A549 (cell line): ENCODE results near the gene DNMT3A. TPM values are rescaled to one million over a fixed set of nuclear protein-coding genes. Genes with fewer than 3 reads are reported as not detected.

ENCODE experiments used
- ATAC-seq, 2 experiments: fragments of 200-7000 bp in 1 of 2; fragments of >200 bp in 1 of 2; cut with Nextera tagmentation in 1 of 2; cut with Tn5 transposase in 1 of 2; 3 replicates each; pipeline versions ENCODE4 v1.8.0 to v1.9.1; 2018 to 2020; ENCODE audit warnings: mild to moderate bottlenecking in 1 of 2, moderate library complexity in 1 of 2
- CTCF ChIA-PET: fragments of 300-600 bp; sonication (Branson Sonifier 250); formaldehyde crosslinking; extraction: SDS; loops from one replicate; lab custom pipeline; 2021; ENCODE audit warnings: antibody characterized with exemption, inconsistent platforms; lab: Yijun Ruan, JAX
- POLR2A ChIA-PET: fragments of 350-600 bp; formaldehyde crosslinking; extraction: SDS; loops from one replicate; lab custom pipeline; 2021; ENCODE audit warnings: antibody characterized with exemption, inconsistent platforms; lab: Yijun Ruan, JAX
- DNase-seq, 2 experiments: peaks; one replicate each; pipeline versions ENCODE4 v3.0.0 to v3.0.0-alpha.2; 2011 to 2016; ENCODE audit warnings: low read depth in 1 of 2, low spot score in 1 of 2
- FAIRE-seq: peaks from 2 replicates; lab custom pipeline; 2011; peaks lifted over from hg19 to GRCh38; lab: Jason Lieb, UNC
- H3K27ac ChIP-seq, 2 experiments: fragments of >200 bp; sonication (Bioruptor Twin); formaldehyde crosslinking; 3 replicates each; pipeline ENCODE4 v1.5.1; 2016 to 2017
- H3K4me1 ChIP-seq: fragments of >200 bp; sonication (Bioruptor Twin); formaldehyde crosslinking; 3 replicates; pipeline ENCODE4 v1.6.1; 2016
- H3K4me2 ChIP-seq: fragments of >200 bp; sonication (Bioruptor Twin); formaldehyde crosslinking; 3 replicates; pipeline ENCODE4 v1.6.1; 2016
- H3K4me3 ChIP-seq: fragments of >200 bp; sonication (Bioruptor Twin); formaldehyde crosslinking; 3 replicates; pipeline ENCODE4 v1.5.1; 2016
- H3K9me3 ChIP-seq: fragments of >200 bp; sonication (Bioruptor Twin); formaldehyde crosslinking; 3 replicates; pipeline ENCODE4 v1.6.1; 2016
- CBX2 ChIP-seq: fragments of 200-600 bp; sonication (generic); IDR thresholded peaks from 2 replicates; pipeline ENCODE4 v1.6.1; 2016; ENCODE audit warnings: low read depth, mild to moderate bottlenecking, borderline replicate concordance
- CEBPB ChIP-seq, 2 experiments: fragments of >200 bp in 1 of 2; sonication (Bioruptor Twin) in 1 of 2; formaldehyde crosslinking in 1 of 2; IDR thresholded peaks; 2 replicates each; pipeline ENCODE4 v1.6.1; 2012 to 2016
- CHD2 ChIP-seq: fragments of 150-350 bp; IDR thresholded peaks from 2 replicates; pipeline ENCODE4 v1.6.1; 2014; ENCODE audit warnings: low read length; ENCODE audit not compliant: partially characterized antibody
- CHD4 ChIP-seq: fragments of 200-600 bp; sonication (generic); IDR thresholded peaks from 2 replicates; pipeline ENCODE4 v1.6.1; 2016; ENCODE audit warnings: antibody characterized with exemption, mild to moderate bottlenecking, borderline replicate concordance
- EHF ChIP-seq: fragments of 250-450 bp; sonication (Bioruptor Pico); IDR thresholded peaks from 2 replicates; pipeline ENCODE4 v1.5.0; 2020; ENCODE audit warnings: mild to moderate bottlenecking
- EHMT2 ChIP-seq: fragments of 200-600 bp; sonication (generic); IDR thresholded peaks from 2 replicates; pipeline ENCODE4 v1.6.1; 2016; ENCODE audit warnings: antibody characterized with exemption, low read depth, mild to moderate bottlenecking, moderate library complexity
- ESRRA ChIP-seq: fragments of 150-350 bp; IDR thresholded peaks from 2 replicates; pipeline ENCODE4 v1.6.1; 2014; ENCODE audit warnings: mild to moderate bottlenecking, low read length, borderline replicate concordance
- FOXS1 ChIP-seq: fragments of 250-450 bp; sonication (Bioruptor Pico); IDR thresholded peaks from 2 replicates; pipeline ENCODE4 v1.5.0; 2020; ENCODE audit warnings: mild to moderate bottlenecking, moderate library complexity
- GATA3 ChIP-seq: IDR thresholded peaks from 2 replicates; pipeline ENCODE4 v1.6.1; 2012; ENCODE audit warnings: borderline replicate concordance
- HES2 ChIP-seq: fragments of >200 bp; sonication (Bioruptor Twin); formaldehyde crosslinking; IDR thresholded peaks from 2 replicates; pipeline ENCODE4 v1.6.1; 2016
- HOXA7 ChIP-seq: fragments of 250-450 bp; sonication (Bioruptor Pico); IDR thresholded peaks from 2 replicates; pipeline ENCODE4 v1.5.0; 2020; ENCODE audit warnings: mild to moderate bottlenecking, moderate library complexity
- HOXB13 ChIP-seq: fragments of 250-450 bp; sonication (Bioruptor Pico); IDR thresholded peaks from 2 replicates; pipeline ENCODE4 v1.5.0; 2020; ENCODE audit warnings: low read depth, mild to moderate bottlenecking, moderate library complexity
- HOXB5 ChIP-seq: fragments of 250-450 bp; sonication (Bioruptor Pico); IDR thresholded peaks from 2 replicates; pipeline ENCODE4 v1.5.0; 2020; ENCODE audit warnings: mild to moderate bottlenecking, moderate library complexity
- JUNB ChIP-seq: fragments of >200 bp; sonication (Bioruptor Twin); formaldehyde crosslinking; IDR thresholded peaks from 2 replicates; pipeline ENCODE4 v1.6.1; 2016
- KDM1A ChIP-seq: fragments of 200-600 bp; sonication (generic); IDR thresholded peaks from 2 replicates; pipeline ENCODE4 v1.6.1; 2016; ENCODE audit warnings: low read depth, mild to moderate bottlenecking
- KDM5A ChIP-seq: fragments of 200-600 bp; sonication (generic); IDR thresholded peaks from 2 replicates; pipeline ENCODE4 v1.6.1; 2016; ENCODE audit warnings: antibody characterized with exemption, mild to moderate bottlenecking
- MAFK ChIP-seq: fragments of 450-650 bp; IDR thresholded peaks from 2 replicates; pipeline ENCODE4 v1.6.1; 2014; ENCODE audit not compliant: partially characterized antibody
- MYC ChIP-seq: IDR thresholded peaks from 2 replicates; pipeline ENCODE4 v1.6.1; 2012; ENCODE audit warnings: mild to moderate bottlenecking, inconsistent platforms, low read length, improper control_type of control experiment, borderline replicate concordance
- NFE2L2 ChIP-seq: fragments of 150-350 bp; conservative IDR thresholded peaks from 2 replicates; pipeline ENCODE4 v1.6.1; 2014; ENCODE audit warnings: low read length
- NPAS2 ChIP-seq: fragments of 250-450 bp; sonication (Bioruptor Pico); IDR thresholded peaks from 2 replicates; pipeline ENCODE4 v1.8.0; 2022; ENCODE audit warnings: mild to moderate bottlenecking, moderate library complexity, borderline replicate concordance
- NR3C1 ChIP-seq: fragments of >200 bp; sonication (Bioruptor Twin); formaldehyde crosslinking; IDR thresholded peaks from 3 replicates; pipeline ENCODE4 v1.6.1; 2017
- PHF8 ChIP-seq: fragments of 200-600 bp; sonication (generic); IDR thresholded peaks from 2 replicates; pipeline ENCODE4 v1.6.1; 2016; ENCODE audit warnings: low read depth, mild to moderate bottlenecking, antibody characterized with exemption, moderate library complexity, borderline replicate concordance
- POLR2A ChIP-seq: IDR thresholded peaks from 2 replicates; pipeline ENCODE4 v1.6.1; 2012; ENCODE audit warnings: mild to moderate bottlenecking, low read length
- POLR2AphosphoS2 ChIP-seq: conservative IDR thresholded peaks from 2 replicates; pipeline ENCODE4 v1.6.1; 2012; ENCODE audit warnings: low read length, improper control_type of control experiment, inconsistent platforms
- RAD21 ChIP-seq, 2 experiments: fragments of >200 bp in 1 of 2; sonication (Bioruptor Twin) in 1 of 2; formaldehyde crosslinking in 1 of 2; IDR thresholded peaks in 1 of 2; conservative IDR thresholded peaks in 1 of 2; 2 replicates in 1 of 2; 3 replicates in 1 of 2; pipeline ENCODE4 v1.6.1; 2012 to 2018; ENCODE audit warnings: inconsistent platforms in 1 of 2
- RNF2 ChIP-seq: fragments of 200-600 bp; sonication (generic); IDR thresholded peaks from 2 replicates; pipeline ENCODE4 v1.6.1; 2016; ENCODE audit warnings: low read depth, mild to moderate bottlenecking, antibody characterized with exemption, moderate library complexity, borderline replicate concordance
- TFCP2L1 ChIP-seq: fragments of 250-450 bp; sonication (Bioruptor Pico); IDR thresholded peaks from 2 replicates; pipeline ENCODE4 v1.5.0; 2021; ENCODE audit warnings: mild to moderate bottlenecking
- USF2 ChIP-seq: fragments of 450-650 bp; IDR thresholded peaks from 2 replicates; pipeline ENCODE4 v1.6.1; 2014; ENCODE audit warnings: antibody characterized with exemption
- WGBS: methylation state at CpG from one replicate; pipeline ENCODE4 v1.1.6; 2017; ENCODE audit errors: missing lambda C conversion rate; 5-methylcytosine and 5-hydroxymethylcytosine counted together
- polyA plus RNA-seq, 4 experiments: library from polyadenylated mRNA; depleted of rRNA in 3 of 4; stranded (reverse); fragments of >200 nt; fragmentation: RNase III in 1 of 4; extraction: RNeasy Plus Mini Kit Qiagen cat#74134 plus additional on column Dnase treatment in 1 of 4; gene quantifications; 2 replicates in 3 of 4; 3 replicates in 1 of 4; pipeline ENCODE4 v1.2.3, GENCODE V29; 2011 to 2017
- TF ChIP-seq, protein P1 (sequence below): fragments of >200 bp; sonication (Bioruptor Twin); formaldehyde crosslinking; IDR thresholded peaks from 3 replicates; pipeline ENCODE4 v1.5.1; 2016

DNMT3A gene
- polyA plus RNA-seq, 2 of the 4 experiments (the other 2 are of a cell fraction): 4.4 to 11.9 TPM

GRCh38 chr2:25227576-25227975 lies 114.1 kb downstream of the DNMT3A start:
- DNase-seq (no peak), FAIRE-seq (no peak), ATAC-seq (no peak)
- CTCF ChIA-PET: interaction anchor here (1.4 to 5.9 kb wide), 8 partner anchors 9 to 437 kb away, joined by 3 to 52 read pairs (median 25); partner anchors contain the start of gene POMC
- H3K9me3 ChIP-seq: no peaks in the 10 kb centered on the region
- H3K4me1 ChIP-seq: peaks cover 9% of the 10 kb centered on the region
- no peak for TF ChIP-seq JUNB
- no peak for TF ChIP-seq NPAS2 (CRISPR knock-in tag)
- TF ChIP-seq NR3C1: no peak
- no peak for TF ChIP-seq CHD2
- no peak for TF ChIP-seq EHF (CRISPR knock-in tag)
- TF ChIP-seq POLR2AphosphoS2: no peak
- no peak for TF ChIP-seq RNF2
- TF ChIP-seq HES2: no peak
- no peak for TF ChIP-seq KDM5A
- TF ChIP-seq NFE2L2: no peak
- no peak overlapping the region for H3K27ac ChIP-seq
- POLR2A ChIA-PET: no interaction called here
- WGBS: 78% methylated on average over 7 of the region's 7 CpGs
- H3K4me3 ChIP-seq: no peak overlapping the region
- no peak overlapping the region for H3K4me2 ChIP-seq

DNA sequence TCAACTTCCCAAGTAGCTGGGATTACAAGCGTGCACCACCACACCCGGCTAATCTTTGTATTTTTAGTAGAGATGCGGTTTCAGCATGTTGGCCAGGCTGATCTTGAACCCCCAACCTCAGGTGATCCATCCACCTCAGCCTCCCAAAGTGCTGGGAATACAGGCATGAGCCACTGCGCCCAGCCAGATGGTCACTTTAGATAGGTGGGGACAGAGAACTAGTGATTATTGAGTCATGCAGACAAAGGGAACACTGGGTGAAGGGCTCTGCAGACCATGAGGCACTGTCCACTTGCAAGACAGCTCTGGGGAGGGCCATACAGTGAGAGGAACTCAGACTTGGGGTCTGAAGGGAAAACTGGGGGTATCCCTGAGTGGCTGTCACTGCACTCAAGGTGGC lies 114.9 kb downstream of the DNMT3A start:
- no peak for TF ChIP-seq NFE2L2
- no peak for TF ChIP-seq GATA3
- no peak for TF ChIP-seq EHMT2
- no peak for TF ChIP-seq CHD4
- no peak for TF ChIP-seq CEBPB (IDR thresholded peaks at IDR 0.05)
- TF ChIP-seq PHF8: no peak
- TF ChIP-seq HOXA7: no peak
- no peak for TF ChIP-seq CBX2
- no peak for TF ChIP-seq HOXB5 (CRISPR knock-in tag)
- no peak for TF ChIP-seq CHD2
- TF ChIP-seq, all 56 proteins: peak for 0
- FAIRE-seq (no peak), DNase-seq (no peak), ATAC-seq (no peak)
- Histone ChIP-seq H3K27ac (no peak overlapping the region), H3K4me2 (no peak overlapping the region), H3K4me1 (peaks cover 9% of the 10 kb centered on the region), H3K4me3 (no peak overlapping the region), H3K9me3 (no peaks in the 10 kb centered on the region)
- ChIA-PET CTCF (interaction anchor here (3.6 to 5.9 kb wide), 3 partner anchors 8 to 61 kb away, joined by 24 to 52 read pairs (median 34); partner anchors contain the start of gene POMC), POLR2A (no interaction called here)
- 92% methylated on average over 4 of the region's 4 CpGs for WGBS

DNA sequence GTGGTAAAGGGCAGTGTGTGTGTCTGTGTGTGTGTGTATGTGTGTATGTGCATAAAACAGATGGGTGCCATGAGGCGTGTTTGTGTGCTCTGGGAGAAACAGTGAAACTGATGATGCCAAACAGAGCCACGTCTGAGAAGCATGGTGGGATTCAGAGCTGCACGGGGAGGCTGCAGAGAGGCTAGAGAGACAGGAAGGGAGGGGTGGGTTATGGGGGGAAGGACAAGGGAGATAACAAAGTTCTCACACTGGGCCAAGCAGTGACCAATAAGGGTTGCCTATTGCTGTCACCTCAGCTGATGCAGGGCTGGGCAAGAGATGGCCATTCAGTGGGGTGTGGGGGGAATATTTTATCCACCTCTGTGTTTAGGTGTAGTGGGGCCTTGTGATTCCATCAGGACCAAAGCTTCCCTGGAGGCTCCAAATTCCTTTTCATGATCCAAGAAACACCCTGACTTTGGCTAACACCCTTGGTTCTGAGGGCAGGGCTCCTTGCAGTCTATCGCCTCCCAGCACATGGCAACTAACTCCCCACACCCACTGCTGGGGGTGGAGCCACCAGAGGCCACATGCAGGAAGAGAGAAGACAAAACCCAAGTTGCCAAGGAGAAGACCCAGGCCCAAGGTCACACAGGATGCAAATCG lies 119.1 kb downstream of the DNMT3A start:
- no peak overlapping the region for H3K27ac ChIP-seq
- TF ChIP-seq HOXB13 (CRISPR knock-in tag) (no peak), TFCP2L1 (CRISPR knock-in tag) (no peak), NR3C1 (no peak), USF2 (no peak), MYC (no peak), KDM1A (no peak), RAD21 (conservative IDR thresholded peaks at IDR 0.05 in 1 of 2, IDR thresholded peaks at IDR 0.05 in 1 of 2) (no peak), POLR2A (no peak), MAFK (no peak), ESRRA (no peak), EHMT2 (no peak), FOXS1 (no peak)
- TF ChIP-seq, protein P1, sequence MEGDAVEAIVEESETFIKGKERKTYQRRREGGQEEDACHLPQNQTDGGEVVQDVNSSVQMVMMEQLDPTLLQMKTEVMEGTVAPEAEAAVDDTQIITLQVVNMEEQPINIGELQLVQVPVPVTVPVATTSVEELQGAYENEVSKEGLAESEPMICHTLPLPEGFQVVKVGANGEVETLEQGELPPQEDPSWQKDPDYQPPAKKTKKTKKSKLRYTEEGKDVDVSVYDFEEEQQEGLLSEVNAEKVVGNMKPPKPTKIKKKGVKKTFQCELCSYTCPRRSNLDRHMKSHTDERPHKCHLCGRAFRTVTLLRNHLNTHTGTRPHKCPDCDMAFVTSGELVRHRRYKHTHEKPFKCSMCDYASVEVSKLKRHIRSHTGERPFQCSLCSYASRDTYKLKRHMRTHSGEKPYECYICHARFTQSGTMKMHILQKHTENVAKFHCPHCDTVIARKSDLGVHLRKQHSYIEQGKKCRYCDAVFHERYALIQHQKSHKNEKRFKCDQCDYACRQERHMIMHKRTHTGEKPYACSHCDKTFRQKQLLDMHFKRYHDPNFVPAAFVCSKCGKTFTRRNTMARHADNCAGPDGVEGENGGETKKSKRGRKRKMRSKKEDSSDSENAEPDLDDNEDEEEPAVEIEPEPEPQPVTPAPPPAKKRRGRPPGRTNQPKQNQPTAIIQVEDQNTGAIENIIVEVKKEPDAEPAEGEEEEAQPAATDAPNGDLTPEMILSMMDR: no peak
- ChIA-PET POLR2A (no interaction called here), CTCF (interaction anchor here (0.7 to 7.8 kb wide), 3 partner anchors 7 to 376 kb away, joined by 3 to 52 read pairs (median 12); no protein-coding TSS in a partner anchor)
- ATAC-seq (no peak; a peak in 2 of 6 replicates), FAIRE-seq (no peak), DNase-seq (no peak)
- H3K4me2 ChIP-seq: no peak overlapping the region
- H3K4me3 ChIP-seq: no peak overlapping the region
- WGBS: 73% methylated on average over 5 of the region's 5 CpGs
- H3K9me3 ChIP-seq: no peaks in the 10 kb centered on the region
- no peaks in the 10 kb centered on the region for H3K4me1 ChIP-seq
